HG03469 (cell line): Measurements from ENCODE around the gene GPRC5D.

Source experiments
- ATAC-seq: cut with Tn5 transposase; IDR thresholded peaks from one replicate; pipeline ENCODE4 v1.9.1; 2021; ENCODE audit warnings: mild to moderate bottlenecking, moderate library complexity, moderate number of reproducible peaks; ENCODE audit not compliant: unreplicated experiment

Gene GPRC5D

DNA sequence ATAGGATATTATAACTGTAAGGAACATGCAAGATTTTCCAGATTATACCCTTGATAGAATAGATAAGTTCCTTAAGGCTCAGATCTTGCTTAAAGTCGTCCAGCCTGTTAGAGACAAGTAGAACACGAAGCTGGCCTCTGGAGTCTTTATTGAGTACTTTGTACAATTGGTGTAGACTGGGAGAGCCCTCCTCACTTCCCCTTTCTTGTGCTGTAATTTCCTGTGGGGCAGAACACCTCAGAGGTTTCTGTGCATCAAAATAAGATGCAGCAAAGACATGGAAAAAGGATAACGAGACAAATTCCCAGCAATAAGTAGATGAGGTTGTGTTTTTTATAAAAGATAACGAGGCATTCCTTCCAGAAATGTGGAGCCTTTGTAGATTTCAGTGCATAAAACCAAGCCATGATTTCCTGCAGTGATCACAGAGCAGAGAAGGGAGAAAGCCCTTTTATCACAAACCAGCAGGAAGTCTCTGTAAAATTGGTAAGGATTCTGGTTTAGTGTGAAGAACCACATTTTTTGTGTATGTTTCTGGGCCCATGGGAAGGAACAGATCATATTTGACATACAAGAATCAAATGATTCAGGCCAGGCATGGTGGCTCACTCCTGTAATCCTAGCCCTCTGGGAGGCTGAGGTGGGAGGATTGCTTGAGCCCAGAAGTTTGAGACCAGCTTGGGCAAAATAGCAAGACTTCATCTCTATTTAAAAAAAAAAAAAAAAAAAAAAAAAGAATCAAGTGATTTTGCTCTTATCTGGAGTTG lies 42.6 kb downstream of the GPRC5D start:
- no peak for ATAC-seq

- ATAC-seq = no peak
Observed at GRCh38 chr12:12908711-12909110, 43.3 kb downstream of the GPRC5D start.

DNA sequence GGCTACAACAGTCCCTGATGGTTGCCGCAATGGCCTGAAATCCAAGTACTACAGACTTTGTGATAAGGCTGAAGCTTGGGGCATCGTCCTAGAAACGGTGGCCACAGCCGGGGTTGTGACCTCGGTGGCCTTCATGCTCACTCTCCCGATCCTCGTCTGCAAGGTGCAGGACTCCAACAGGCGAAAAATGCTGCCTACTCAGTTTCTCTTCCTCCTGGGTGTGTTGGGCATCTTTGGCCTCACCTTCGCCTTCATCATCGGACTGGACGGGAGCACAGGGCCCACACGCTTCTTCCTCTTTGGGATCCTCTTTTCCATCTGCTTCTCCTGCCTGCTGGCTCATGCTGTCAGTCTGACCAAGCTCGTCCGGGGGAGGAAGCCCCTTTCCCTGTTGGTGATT lies 43.7 kb downstream of the GPRC5D start:
- ATAC-seq = no peak

DNA sequence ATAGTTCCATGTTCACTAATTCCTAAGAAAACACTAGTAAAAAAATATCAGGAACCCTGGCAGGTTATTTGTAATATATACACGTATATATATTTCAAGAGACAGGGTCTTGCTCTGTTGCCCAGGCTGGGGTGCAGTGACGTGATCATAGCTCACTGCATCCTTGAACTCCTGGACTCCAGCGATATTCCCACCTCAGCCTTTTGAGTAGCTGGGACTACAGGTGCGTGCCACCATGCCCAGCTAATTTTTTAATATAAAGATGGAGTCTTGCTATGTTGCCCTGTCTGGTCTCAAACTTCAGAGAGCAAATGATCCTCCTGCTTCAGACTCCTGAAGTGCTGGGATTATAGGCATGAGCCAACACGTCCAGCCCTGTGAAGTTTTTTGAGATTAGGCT lies 44.4 kb downstream of the GPRC5D start:
- ATAC-seq = no peak

DNA sequence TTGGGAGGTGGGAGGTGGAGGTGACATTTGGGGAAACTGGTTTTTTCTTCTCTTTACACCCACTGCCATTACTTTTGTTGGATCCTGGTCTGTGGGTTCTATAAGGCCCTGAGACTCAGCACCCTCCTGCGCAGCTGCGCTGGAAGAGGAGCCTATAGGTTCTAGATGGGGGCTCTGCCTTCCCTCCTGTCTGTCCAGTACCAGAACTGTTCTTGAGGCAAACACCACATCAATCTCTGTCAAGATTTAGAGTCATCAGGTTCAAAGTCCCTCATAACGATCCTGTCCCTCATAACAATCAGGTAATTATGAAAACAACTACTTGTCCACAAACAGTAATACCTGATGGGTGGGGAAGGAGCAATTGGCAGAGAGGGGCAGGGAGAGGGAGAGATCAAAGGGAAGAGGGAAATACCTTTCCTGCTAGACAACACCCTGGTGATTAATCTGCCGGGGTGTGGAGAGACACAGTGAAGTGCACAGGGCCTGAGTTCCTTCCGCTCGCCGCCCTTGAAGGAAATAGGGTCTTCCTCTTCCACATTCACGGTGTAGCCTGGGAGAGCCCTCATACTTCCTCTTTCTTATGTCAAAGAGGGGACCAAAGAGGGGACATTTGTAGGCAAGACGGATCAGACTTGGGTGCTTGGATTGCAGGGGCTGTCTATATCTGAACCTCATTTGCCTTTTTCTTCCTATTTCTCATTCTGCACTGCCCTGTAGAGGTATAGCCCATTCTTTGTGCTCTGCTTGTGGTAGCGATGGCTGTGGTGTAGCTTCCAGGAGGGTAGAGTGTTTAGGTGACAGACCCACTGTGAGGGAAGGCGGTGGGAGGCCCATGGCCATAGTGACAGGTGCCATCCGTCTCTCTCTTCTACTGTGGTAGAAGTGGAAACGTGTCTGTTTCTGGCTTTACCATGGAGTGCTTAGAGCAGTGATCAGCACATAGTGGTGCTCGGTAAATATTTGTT lies 48.0 kb downstream of the GPRC5D start:
- ATAC-seq = no peak

DNA sequence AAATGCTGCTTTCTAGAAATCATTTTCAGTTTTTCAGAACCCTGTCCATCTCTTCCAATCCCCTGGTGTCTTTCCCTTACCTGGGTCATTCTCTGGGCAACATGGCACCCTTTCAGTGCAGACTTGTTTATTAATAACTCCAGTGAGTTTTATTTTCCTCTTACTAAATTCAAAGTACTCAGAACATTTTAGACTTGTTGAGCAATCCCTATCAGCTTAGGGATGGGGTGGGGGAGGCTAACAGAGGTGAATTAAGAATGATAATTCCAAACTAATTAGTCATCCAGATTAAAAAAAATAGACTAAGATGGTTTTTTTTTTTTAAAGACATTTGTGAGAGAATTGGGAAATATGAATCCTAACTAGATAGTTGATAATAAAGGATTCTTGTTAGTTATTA lies 49.9 kb downstream of the GPRC5D start:
- no peak for ATAC-seq

DNA sequence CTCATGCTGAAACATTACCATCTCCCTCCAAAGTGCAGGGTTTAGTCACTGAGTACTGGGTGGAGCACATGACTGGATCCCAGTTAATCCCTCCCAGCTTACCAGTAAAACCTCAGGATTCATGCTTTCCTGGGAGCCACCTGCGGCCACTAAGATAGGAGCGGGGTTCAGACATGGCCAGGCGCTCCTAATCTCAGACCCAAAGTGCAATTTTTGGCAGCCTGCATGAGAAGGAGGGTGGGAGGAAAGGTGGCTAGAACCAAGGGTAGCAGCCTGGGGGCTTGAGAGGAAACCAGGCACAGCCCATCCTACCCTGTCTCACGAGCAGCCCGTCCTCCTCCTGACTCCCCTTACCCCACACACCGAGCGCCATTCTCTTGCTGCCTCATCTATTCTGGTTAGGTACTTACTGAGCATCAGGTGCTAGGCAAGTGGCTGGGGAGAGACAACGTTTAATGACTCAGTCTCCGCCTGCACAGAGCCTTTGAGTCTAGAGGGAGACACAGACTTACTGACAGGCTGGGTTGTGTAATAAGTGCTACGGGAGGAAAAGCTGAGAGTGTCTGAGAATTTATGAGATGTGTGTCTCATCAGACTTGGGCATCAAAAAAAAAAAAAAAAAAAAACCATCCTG lies 50.7 kb downstream of the GPRC5D start:
- ATAC-seq = no peak

GRCh38 chr12:12900786-12901157 lies 51.2 kb downstream of the GPRC5D start:
- no peak for ATAC-seq

DNA sequence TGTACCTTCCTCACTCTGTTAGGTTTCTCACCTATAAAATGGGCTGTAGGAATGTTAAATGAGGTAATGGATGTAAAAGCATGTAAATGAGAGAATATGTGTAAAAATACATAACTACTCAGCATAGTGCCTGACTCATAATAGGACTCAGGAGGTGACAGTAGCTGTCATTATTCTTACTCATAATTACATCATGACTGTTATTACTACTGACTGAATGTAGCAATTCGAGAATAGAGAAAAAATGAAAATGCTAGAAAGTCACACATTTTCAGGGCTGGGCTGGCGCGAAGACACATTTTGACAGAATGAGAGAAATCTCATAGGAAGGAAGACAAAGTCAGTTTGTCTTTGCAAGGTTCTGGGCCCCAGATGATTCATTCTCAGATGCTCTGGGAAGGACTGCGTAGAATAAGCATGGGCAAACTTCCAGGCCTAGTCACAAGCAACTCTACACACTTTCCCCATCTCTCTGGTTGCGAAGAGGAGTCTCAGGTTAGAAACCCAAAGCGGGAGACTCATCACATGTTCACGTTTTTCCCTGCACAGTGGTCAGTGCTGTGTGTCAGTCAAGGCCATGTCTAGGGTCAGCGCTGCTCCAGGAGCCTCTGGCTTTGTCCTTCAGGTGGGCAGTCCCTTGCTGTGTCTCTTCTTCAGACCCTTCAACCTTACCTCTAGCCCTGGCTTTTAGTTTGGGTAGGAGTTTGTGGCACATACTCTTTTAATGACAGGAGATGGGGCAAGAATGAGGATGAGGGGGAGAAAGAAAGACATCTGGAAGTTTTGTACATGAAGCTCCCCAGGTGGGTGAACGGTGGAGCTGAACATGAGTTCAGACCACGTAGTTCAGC lies 52.2 kb downstream of the GPRC5D start:
- peak; percentile 95 for ATAC-seq

GRCh38 chr12:12898911-12899511 lies 53.0 kb downstream of the GPRC5D start:
- ATAC-seq = no peak

DNA sequence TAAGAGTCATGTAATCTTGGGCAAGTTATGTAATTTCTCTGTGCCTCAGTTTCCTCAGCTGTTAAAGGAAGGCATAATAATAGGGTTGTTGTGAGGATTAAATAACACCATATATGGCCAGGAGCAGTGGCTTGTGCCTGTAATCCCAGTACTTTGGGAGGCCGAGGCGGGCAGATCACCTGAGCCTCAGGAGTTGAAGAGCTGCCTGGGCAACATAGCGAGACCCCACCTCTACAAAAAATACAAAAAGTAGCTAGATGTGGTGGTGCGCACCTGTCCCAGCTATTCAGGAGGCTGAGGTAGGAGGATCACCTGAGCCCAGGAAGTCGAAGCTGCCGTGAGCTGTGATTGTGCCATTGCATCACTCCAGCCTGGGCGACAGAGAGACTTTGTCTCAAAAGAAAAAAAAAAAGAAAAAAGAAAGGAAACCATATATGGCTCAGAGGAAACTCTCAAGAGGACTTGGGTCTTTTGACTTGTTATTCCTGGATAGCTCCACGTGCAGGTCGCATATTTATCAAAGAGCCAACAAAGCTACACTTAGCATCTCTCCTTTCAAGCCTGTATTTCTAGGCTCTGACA lies 53.7 kb downstream of the GPRC5D start:
- ATAC-seq = no peak

DNA sequence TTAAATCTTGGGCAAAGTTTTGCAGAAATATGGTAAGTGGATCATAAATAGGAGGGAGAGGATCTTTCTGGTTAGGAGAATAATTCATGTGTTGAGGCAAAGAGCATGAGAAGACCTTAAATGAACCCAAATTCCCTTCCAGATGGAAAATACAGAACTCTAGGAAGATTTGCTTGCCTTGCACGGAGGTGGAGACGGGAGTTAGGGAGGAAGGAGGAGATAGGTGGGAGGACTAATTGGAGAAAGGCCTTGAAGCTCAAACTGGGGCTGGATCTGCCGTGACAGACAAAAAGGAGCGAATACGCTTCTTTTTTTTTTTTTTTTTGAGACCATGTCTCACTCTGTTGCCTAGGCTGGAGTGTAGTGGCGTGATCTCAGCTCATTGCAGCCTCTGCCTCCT lies 54.7 kb downstream of the GPRC5D start:
- no peak for ATAC-seq

GRCh38 chr12:12896260-12896659 lies 55.7 kb downstream of the GPRC5D start:
- ATAC-seq = no peak

DNA sequence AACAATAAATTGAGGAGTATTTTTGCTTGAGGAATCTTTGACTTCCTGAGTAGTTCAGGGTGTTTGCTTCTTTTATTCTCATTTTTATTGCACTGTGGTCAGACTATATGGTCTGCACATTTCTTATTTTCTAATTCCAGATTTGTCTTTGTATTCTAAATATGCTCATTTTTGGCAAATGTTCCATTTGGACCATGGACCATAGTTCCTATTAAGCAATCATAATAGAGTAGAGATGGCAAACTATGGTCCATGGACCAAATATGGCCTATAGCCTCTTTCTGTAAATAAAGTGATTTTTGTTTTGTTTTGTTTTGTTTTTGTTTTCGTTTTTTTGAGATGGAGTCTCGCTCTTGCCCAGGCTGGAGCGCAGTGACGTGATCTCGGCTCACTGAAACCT lies 58.5 kb downstream of the GPRC5D start:
- ATAC-seq = no peak

- ATAC-seq = no peak
Observed at GRCh38 chr12:12892681-12893141, 59.3 kb downstream of the GPRC5D start.

DNA sequence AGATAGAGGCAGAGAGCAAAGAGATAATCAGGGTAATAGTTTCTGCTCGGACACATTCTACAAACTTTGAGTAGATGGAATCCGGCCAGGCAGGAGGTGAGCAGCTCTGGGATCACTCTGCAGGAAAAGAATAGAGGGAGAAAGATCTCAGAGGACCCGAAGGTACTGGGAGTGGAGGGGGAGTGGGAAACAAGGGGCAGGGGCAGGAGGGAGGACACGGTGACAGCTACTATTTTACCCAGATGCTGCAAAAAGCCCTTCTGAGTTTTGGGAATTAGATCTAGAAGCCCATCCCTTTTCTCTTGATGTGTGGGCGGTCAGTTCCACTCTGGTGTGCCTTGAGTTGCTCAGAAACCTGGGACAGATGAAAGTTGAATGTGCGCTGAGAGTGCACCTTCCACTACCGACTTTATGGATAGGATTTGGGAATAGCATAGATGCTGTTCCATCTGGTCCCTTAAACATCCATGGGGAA lies 60.1 kb downstream of the GPRC5D start:
- ATAC-seq = no peak

DNA sequence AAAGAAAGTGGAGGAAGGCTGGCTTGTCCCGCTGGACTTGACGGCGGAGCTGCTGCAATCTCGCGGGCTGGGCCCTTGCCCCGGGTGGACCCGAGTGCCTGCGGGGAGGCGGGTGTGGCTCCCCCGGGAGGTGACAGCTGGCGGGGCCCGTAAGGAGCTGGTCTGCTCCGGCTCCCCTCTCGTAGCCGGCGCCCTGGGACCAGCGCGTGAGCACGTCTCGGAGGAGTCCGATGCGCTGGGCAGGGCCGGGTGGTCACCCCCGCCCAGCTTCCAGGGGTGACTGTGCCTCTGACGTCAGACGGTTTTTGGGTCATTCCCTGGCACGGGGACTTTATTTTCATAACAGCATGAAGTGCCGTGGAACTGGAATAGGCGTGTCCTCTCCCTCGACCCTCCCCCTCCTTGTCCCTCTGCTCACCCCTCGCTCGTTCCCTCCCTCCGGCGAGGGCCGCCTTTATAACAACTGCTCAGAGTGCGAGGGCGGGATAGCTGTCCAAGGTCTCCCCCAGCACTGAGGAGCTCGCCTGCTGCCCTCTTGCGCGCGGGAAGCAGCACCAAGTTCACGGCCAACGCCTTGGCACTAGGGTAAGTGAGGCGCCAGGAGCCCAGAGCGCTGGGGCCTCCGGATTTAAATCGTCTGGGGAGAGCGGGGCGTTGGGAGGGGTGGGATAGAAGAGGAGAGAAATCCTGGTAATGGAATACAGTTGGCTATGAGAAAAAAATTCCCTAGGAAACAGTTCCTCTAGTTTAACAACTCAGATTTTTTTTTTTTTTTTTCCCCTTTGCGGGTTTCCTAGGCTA lies 60.7 kb downstream of the GPRC5D start, which contains the start of gene GPRC5A:
Gene GPRC5A, plus strand, starts transcription at position 483 of the 801 bp plus-strand sequence. CDS start 16,688 bp downstream, outside the sequence.
- no peak for ATAC-seq
